Activated naive CD8-positive, alpha-beta T cell treated with anti-CD3 and anti-CD28 coated beads, Interleukin-2, amount 10 ng/mL, durations not matched to agents 7 days and 5 days (primary cell): ENCODE measurements around the gene PPP1R37. TPM values are rescaled to one million over a fixed set of nuclear protein-coding genes. Genes with fewer than 3 reads are reported as not detected.
A peak's percentile ranks its signal among the peaks of the same experiment; 100 is the strongest.

Source experiments
- ATAC-seq: fragments of 150-1000 bp; cut with Tn5 transposase; one replicate; pipeline ENCODE4 v1.10.0; 2021; ENCODE audit warnings: low read depth, moderate library complexity
- POLR2A ChIA-PET: fragments of 350-600 bp; sonication (Branson Sonifier 250); formaldehyde crosslinking; loops from one replicate; lab custom pipeline; 2021; ENCODE audit warnings: antibody characterized with exemption; lab: Charles Lee
- DNase-seq: peaks from one replicate; pipeline ENCODE4 v3.0.0; 2021
- H3K27ac Mint-ChIP-seq: one replicate; pipeline ENCODE4 v1.8.0; 2022; ENCODE audit warnings: mild to moderate bottlenecking, mixed read lengths
- H3K27me3 Mint-ChIP-seq: one replicate; pipeline ENCODE4 v1.8.0; 2022; ENCODE audit warnings: mild to moderate bottlenecking, moderate library complexity, mixed read lengths
- H3K36me3 Mint-ChIP-seq: one replicate; pipeline ENCODE4 v1.8.0; 2021; ENCODE audit warnings: mild to moderate bottlenecking, mixed read lengths
- H3K4me1 Mint-ChIP-seq: one replicate; pipeline ENCODE4 v1.8.0; 2021; ENCODE audit warnings: mixed read lengths
- H3K4me3 Mint-ChIP-seq: one replicate; pipeline ENCODE4 v1.8.0; 2022; ENCODE audit warnings: mild to moderate bottlenecking, moderate library complexity, mixed read lengths
- H3K9me3 Mint-ChIP-seq: one replicate; pipeline ENCODE4 v1.8.0; 2021; ENCODE audit warnings: mixed read lengths
- total RNA-seq, 2 experiments: library from RNA; stranded (reverse); gene quantifications; one replicate each; pipeline ENCODE4 v1.2.3, GENCODE V29; 2021

Gene PPP1R37
- 10 to 100 TPM; 29.5 to 31.9 TPM for total RNA-seq

- H3K9me3 Mint-ChIP-seq, result no peaks in the 10 kb centered on the region
- peak; percentile 88 for DNase-seq
- no peaks in the 10 kb centered on the region for H3K27me3 Mint-ChIP-seq
- peaks cover 50% of the 10 kb centered on the region for H3K4me1 Mint-ChIP-seq
- peak within 1 kb of the TSS; percentile 90 for H3K4me3 Mint-ChIP-seq
- H3K27ac Mint-ChIP-seq, result peak within 1 kb of the TSS; percentile 98
- H3K36me3 Mint-ChIP-seq, result peaks cover 10% of the 10 kb centered on the region
- POLR2A ChIA-PET, result interaction anchor here (0.5 to 2.9 kb wide), 15 partner anchors 10 to 141 kb away, joined by 3 to 36 read pairs (median 6); partner anchors contain the start of genes BLOC1S3, CLASRP, CLPTM1 and GEMIN7
- ATAC-seq, result peak; percentile 83
Measured at GRCh38 chr19:45092747-45093678, at the start of gene PPP1R37. TSS of gene PPP1R37 (plus strand) at chr19:45093179. CDS start at chr19:45093326, 147 bp downstream.

GRCh38 chr19:45045671-45046353 is 47.2 kb upstream of the PPP1R37 start:
- Mint-ChIP-seq H3K9me3 (no peaks in the 10 kb centered on the region), H3K27me3 (no peaks in the 10 kb centered on the region), H3K27ac (peak overlapping the region; percentile 18), H3K36me3 (peaks cover 11% of the 10 kb centered on the region), H3K4me1 (peaks cover 36% of the 10 kb centered on the region), H3K4me3 (no peak overlapping the region)
- POLR2A ChIA-PET, result no interaction called here
- ATAC-seq, result no peak
- DNase-seq, result no peak

- peaks cover 33% of the 10 kb centered on the region for H3K4me1 Mint-ChIP-seq
- DNase-seq (no peak), ATAC-seq (no peak)
- H3K4me3 Mint-ChIP-seq, result peak overlapping the region; percentile 58
- H3K27ac Mint-ChIP-seq, result peak overlapping the region; percentile 62
- POLR2A ChIA-PET, result no interaction called here
- no peaks in the 10 kb centered on the region for H3K9me3 Mint-ChIP-seq
- peaks cover 8% of the 10 kb centered on the region for H3K36me3 Mint-ChIP-seq
- H3K27me3 Mint-ChIP-seq, result no peaks in the 10 kb centered on the region
Measured at GRCh38 chr19:45046355-45046754, 46.6 kb upstream of the PPP1R37 start.

- H3K9me3 Mint-ChIP-seq, result no peaks in the 10 kb centered on the region
- peak overlapping the region; percentile 79 for H3K4me3 Mint-ChIP-seq
- H3K27me3 Mint-ChIP-seq, result no peaks in the 10 kb centered on the region
- DNase-seq (no peak), ATAC-seq (peak; percentile 75)
- H3K4me1 Mint-ChIP-seq, result peaks cover 28% of the 10 kb centered on the region
- H3K27ac Mint-ChIP-seq, result peak overlapping the region; percentile 84
- POLR2A ChIA-PET, result interaction anchor here (0.6 to 1.2 kb wide), 5 partner anchors 8 to 55 kb away, joined by 3 to 11 read pairs (median 5); partner anchors contain the start of gene CLASRP
- H3K36me3 Mint-ChIP-seq, result peaks cover 5% of the 10 kb centered on the region
Measured at GRCh38 chr19:45047188-45047797, 45.7 kb upstream of the PPP1R37 start.

GRCh38 chr19:45049073-45049736 is 43.8 kb upstream of the PPP1R37 start:
- Mint-ChIP-seq H3K27ac (no peak overlapping the region), H3K36me3 (peaks cover 7% of the 10 kb centered on the region), H3K27me3 (no peaks in the 10 kb centered on the region), H3K9me3 (no peaks in the 10 kb centered on the region), H3K4me3 (no peak overlapping the region), H3K4me1 (peaks cover 28% of the 10 kb centered on the region)
- ATAC-seq (no peak), DNase-seq (no peak)
- POLR2A ChIA-PET, result no interaction called here

- peak overlapping the region; percentile 1 for H3K27ac Mint-ChIP-seq
- no peak for ATAC-seq
- no peaks in the 10 kb centered on the region for H3K27me3 Mint-ChIP-seq
- no peak overlapping the region for H3K4me3 Mint-ChIP-seq
- peaks cover 9% of the 10 kb centered on the region for H3K36me3 Mint-ChIP-seq
- H3K4me1 Mint-ChIP-seq, result peaks cover 28% of the 10 kb centered on the region
- H3K9me3 Mint-ChIP-seq, result no peaks in the 10 kb centered on the region
- POLR2A ChIA-PET, result no interaction called here
- DNase-seq, result no peak
Measured at GRCh38 chr19:45050036-45050435, 42.9 kb upstream of the PPP1R37 start.

- H3K4me1 Mint-ChIP-seq, result peaks cover 12% of the 10 kb centered on the region
- H3K36me3 Mint-ChIP-seq, result peaks cover 16% of the 10 kb centered on the region
- H3K27ac Mint-ChIP-seq, result peak overlapping the region; percentile 25
- no peak overlapping the region for H3K4me3 Mint-ChIP-seq
- no peaks in the 10 kb centered on the region for H3K9me3 Mint-ChIP-seq
- POLR2A ChIA-PET, result no interaction called here
- DNase-seq (no peak), ATAC-seq (no peak)
- no peaks in the 10 kb centered on the region for H3K27me3 Mint-ChIP-seq
Measured at GRCh38 chr19:45051929-45052579, 40.9 kb upstream of the PPP1R37 start.

- Mint-ChIP-seq H3K9me3 (no peaks in the 10 kb centered on the region), H3K27me3 (no peaks in the 10 kb centered on the region), H3K27ac (no peak overlapping the region), H3K4me3 (no peak overlapping the region), H3K4me1 (peaks cover 3% of the 10 kb centered on the region), H3K36me3 (peaks cover 30% of the 10 kb centered on the region)
- ATAC-seq (no peak), DNase-seq (no peak)
- POLR2A ChIA-PET, result interaction anchor here (0.8 kb wide), 1 partner anchor 18 kb away, joined by 3 read pairs; the partner anchor contains the start of gene CLASRP
Measured at GRCh38 chr19:45056831-45057230, 36.1 kb upstream of the PPP1R37 start.

GRCh38 chr19:45057444-45057843 is 35.5 kb upstream of the PPP1R37 start:
- no peaks in the 10 kb centered on the region for H3K9me3 Mint-ChIP-seq
- H3K27ac Mint-ChIP-seq, result no peak overlapping the region
- peaks cover 25% of the 10 kb centered on the region for H3K36me3 Mint-ChIP-seq
- ATAC-seq (no peak), DNase-seq (no peak)
- no peaks in the 10 kb centered on the region for H3K27me3 Mint-ChIP-seq
- POLR2A ChIA-PET, result interaction anchor here (0.8 kb wide), 1 partner anchor 19 kb away, joined by 3 read pairs; the partner anchor contains the start of gene CLASRP
- peaks cover 2% of the 10 kb centered on the region for H3K4me1 Mint-ChIP-seq
- no peak overlapping the region for H3K4me3 Mint-ChIP-seq

GRCh38 chr19:45058622-45059159 is 34.3 kb upstream of the PPP1R37 start:
- ATAC-seq, result no peak
- Mint-ChIP-seq H3K4me1 (peaks cover 2% of the 10 kb centered on the region), H3K9me3 (no peaks in the 10 kb centered on the region), H3K27ac (no peak overlapping the region), H3K36me3 (peaks cover 28% of the 10 kb centered on the region), H3K4me3 (no peak overlapping the region), H3K27me3 (no peaks in the 10 kb centered on the region)
- POLR2A ChIA-PET, result interaction anchor here (1.0 kb wide), 1 partner anchor 92 kb away, joined by 3 read pairs; no protein-coding TSS in a partner anchor
- no peak for DNase-seq

- H3K4me1 Mint-ChIP-seq, result peaks cover 2% of the 10 kb centered on the region
- POLR2A ChIA-PET, result interaction anchor here (0.5 to 1.0 kb wide), 5 partner anchors 12 to 92 kb away, joined by 3 to 5 read pairs (median 3); partner anchors contain the start of gene CLASRP
Measured at GRCh38 chr19:45059258-45059965, 33.6 kb upstream of the PPP1R37 start.

More at GRCh38 chr19:45059258-45059965, 33.6 kb upstream of the PPP1R37 start:
- DNase-seq (peak; percentile 81), ATAC-seq (peak; percentile 71)
- H3K4me3 Mint-ChIP-seq, result no peak overlapping the region
- H3K27me3 Mint-ChIP-seq, result no peaks in the 10 kb centered on the region
- H3K27ac Mint-ChIP-seq, result no peak overlapping the region
- H3K36me3 Mint-ChIP-seq, result peaks cover 26% of the 10 kb centered on the region
- H3K9me3 Mint-ChIP-seq, result no peaks in the 10 kb centered on the region
